ENCODE measurements around the gene PODNL1.
"Not testable (repeated sequence)": the region's sequence is repeated elsewhere in the genome, so short reads cannot be mapped to it uniquely, and the experiment has no call there.

The PODNL1 gene

DNA sequence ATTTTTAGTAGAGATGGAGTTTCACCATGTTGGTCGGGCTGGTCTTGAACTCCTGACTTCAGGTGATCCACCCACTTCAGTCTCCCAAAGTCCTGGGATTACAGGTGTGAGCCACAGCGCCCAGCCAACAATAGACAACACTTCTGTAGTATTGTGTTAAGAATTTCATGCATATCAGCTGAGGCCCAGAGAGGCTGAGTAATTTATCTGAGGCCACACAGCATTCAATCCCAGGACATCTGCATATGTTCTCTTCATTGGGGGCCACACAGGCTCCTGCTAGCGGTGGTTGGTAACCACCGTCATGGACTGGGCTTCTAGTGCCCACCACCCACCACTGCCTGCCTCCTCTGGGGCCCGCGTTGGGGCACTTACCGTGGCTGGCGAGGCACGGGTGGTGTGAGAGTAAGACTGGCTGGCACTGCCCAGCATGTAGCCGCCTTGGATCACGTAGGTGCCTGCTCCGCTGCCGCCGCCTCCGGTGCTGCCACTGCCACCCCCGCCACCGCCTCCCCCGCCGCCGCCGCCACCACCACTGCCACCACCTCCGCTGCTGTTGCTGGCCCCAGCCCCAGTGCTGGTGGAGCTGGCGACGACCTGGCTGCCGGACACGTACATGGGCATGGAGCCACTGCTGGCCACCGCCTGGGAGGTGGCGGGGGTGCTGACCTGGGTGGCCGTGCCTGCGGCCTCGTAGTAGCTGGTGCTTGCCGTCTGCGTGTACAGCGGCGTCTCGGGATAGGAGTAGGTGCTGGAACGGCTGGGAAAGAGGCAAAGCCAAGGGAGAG, 34.3 kb upstream of the PODNL1 start:
- no peak for DNase-seq (ENCODE audit: low read depth)

DNA sequence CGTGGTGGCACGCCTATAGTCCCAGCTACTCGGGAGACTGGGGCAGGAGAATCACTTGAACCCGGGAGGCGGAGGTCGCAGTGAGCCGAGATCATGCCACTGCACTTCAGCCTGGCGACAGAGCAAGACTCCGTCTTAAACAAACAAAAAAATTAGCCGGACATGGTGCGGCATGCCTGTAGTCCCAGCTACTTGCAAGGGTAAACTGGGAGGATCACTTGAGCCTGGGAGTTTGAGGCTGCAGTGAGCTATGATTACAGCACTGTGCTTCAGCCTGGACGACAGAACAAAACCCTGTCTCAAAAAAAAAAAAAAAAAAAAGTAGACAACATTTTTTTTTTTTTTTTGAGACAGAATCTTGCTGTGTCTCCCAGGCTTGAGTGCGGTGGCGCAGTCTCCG, 33.7 kb upstream of the PODNL1 start:
- not testable (repeated sequence) for DNase-seq (ENCODE audit: low read depth)

- no peak for DNase-seq (ENCODE audit: low read depth)
These were observed 31.7 kb upstream of the PODNL1 start for GRCh38 chr19:13969897-13970296.

DNA sequence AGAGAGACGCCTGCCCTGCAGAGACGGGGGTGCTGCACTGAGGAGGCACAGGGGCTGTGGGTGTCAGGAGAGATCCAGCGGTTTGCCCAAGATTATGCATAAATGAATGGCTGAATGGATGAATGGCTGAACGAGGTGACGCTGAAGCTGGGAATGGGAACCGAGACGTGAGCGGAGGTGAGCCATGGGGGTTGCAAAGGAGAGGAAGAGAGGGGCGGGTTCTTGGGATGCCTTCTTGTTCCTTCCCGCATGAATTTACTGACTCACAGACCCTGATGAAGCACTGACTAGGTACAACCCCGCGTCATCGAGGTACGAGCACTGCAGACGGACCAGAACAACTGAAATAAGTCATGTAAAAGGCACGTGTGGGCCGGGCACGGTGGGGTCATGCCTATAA, 30.8 kb upstream of the PODNL1 start:
- DNase-seq (ENCODE audit: low read depth): no peak

GRCh38 chr19:13968383-13968935, 30.2 kb upstream of the PODNL1 start:
- DNase-seq (ENCODE audit: low read depth): no peak

DNA sequence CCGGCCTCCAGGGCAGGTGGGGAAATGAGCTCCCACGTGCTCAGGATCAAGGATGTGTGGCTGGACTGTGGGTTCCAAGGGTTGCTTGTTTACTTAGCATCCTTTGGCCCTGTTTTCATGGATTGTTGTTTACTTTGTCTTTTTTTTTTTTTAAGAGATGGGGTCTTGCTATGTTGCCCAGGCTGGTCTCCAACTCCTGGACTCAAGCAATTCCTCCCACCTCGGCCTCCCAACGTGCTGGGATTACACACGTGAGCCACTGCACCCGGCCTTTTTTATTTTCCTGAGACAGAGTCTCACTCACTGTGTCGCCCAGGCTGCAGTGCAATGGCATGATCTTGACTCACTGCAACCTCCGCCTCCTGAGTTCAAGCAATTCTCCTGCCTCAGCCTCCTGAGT, 29.0 kb upstream of the PODNL1 start:
- DNase-seq (ENCODE audit: low read depth): not testable (repeated sequence)

DNA sequence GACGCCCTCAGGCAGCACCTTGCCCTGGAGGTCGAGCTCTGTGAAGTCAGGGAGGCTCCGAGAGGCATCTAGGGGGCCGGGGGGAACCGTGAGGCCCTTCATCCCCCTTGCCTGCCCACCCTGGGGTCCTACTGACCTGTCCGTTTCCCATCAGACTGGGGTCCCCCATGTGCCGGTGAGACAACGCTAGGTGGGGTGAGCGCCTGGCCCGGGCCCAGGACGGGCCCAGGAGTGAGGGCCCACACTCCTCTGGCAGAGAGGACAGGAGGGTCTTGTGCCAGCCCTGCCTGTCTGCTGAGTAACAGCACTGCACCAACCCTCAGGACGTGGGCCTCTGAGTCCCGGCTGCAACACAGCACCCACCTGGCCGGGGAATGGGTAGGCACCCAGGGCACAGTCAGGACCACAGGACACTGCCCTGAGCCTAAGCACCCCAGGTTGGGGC, 28.5 kb upstream of the PODNL1 start:
- DNase-seq (ENCODE audit: low read depth): no peak

DNA sequence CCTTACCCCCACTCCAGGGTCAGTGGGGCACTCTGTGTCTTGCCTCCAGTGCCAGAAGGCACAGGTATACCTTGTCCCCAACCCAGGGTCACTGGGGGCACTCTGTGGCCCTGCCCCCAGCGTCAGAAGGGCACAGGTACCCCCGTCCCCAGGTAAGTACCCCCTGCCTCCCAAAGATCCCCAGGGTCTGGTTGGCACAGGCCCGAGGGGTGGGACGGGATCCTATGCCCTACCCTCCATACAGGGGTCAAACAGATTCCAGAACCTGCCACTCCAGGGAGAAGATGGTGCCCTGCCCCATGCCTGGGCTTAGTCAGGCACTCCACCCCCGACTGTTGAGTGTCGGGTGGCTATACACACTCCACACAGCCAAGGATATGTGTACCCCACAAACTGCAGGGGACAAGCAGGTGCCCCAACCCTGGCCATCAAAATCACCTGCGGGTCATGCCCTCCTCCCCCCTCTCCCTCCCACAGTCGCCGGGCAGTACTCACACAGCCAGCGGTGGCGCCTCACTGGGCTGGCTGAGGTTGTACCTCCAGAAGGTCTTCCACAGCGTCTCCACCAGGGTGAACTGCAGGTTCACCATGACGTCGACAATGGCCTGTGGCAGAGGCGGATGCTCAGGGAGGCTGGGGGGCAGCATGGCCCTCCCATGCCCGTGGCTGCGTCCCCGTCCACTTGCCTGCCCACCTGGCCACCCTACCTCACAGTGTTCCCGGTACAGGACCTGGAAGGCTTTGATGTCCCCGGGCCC, 27.9 kb upstream of the PODNL1 start:
- DNase-seq (ENCODE audit: low read depth): no peak

DNA sequence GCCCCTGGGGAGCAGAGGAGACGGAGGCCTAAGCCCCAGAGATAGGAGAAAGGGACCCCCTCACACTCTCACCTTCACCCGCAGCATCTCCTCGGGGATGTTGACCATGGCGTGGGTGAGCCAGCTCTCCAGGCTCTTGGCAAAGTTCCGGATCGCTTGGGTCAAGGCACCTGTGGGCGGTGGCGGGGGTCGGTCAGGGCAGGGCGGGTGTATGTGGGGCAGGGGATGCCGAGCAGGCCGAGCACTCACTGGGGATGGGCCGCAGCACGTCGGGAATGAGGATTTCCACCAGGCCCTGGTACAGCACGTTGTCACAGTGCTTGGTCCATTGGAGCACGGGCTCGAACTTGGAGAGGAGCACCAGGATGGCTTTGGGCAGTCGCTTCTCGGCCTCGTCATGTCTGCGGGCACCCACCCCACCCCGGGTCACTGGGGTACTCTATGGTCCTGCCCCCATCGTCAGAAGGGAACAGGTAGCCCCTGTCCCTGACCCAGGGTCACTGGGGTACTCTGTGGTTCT, 27.2 kb upstream of the PODNL1 start:
- DNase-seq (ENCODE audit: low read depth): no peak

- no peak for DNase-seq (ENCODE audit: low read depth)
These were observed 26.6 kb upstream of the PODNL1 start for GRCh38 chr19:13964776-13965175.

DNA sequence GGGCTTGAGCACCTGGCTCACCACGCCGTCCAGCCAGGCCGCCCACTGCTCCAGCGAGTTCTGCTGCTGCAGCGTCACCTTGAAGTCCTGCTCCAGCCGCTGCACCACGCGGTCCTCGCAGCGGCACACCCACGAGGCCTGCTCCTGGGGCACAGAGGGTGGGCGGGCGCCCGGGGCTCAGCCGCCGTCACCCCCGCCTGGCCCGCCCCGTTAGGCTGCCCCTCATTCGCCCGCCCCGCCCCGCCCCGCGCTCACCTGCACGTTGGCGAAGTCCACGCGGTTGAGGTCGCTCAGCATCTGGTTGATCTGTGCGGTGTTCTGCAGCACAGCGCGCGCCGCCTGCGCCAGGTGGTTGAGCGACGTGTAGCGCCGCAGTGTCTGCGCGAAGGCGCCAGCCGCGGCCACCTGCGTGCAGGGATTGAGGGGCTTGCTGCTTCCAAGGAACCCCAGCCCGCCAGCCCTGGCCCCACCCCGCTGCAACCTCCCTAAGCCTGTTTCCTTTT, 25.4 kb upstream of the PODNL1 start:
- no peak for DNase-seq (ENCODE audit: low read depth)

DNA sequence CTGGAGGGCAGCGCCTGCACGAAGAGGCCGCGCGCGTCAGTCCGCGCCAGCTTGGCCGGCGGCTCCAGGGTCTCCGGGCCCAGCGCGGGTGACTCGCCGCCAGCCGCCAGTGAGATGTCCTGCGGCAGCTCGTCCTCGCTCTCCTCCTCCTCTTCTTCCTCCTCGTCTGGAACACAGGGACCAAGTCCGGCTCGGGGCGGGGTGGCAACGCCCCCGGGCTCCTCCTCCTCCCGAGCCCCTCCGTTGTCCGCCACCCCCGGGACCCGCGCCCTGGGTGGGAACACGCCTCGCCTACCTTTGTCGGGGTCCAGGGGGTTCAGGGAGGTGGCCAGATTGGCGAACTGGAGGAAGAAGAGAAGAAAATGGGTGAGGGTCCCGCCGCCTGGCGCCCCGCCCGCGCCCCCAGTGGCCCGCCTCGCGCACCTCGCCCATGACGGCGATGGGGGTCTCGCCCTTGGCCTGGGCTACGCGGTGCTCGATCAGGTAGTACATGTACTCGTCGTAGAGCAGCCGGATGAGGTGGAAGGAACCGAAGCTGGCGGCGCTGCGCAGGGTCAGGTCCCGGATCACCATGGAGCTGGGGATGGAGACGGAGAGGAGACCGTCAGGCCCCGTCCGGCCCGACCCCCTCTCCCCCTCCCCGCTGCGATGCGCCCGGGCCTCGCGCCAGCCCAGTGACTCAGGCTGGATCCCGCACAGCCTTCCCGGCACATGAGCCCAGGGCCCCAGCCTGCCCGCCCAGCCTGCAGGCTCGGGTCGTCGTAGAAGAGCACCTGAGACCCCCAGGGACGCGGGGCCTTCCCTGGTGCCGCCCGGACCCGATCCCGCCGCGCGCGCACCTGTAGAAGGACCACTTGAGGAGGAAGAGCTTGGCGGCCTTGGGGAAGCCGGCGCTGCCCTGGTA, 24.7 kb upstream of the PODNL1 start:
- no peak for DNase-seq (ENCODE audit: low read depth)

DNA sequence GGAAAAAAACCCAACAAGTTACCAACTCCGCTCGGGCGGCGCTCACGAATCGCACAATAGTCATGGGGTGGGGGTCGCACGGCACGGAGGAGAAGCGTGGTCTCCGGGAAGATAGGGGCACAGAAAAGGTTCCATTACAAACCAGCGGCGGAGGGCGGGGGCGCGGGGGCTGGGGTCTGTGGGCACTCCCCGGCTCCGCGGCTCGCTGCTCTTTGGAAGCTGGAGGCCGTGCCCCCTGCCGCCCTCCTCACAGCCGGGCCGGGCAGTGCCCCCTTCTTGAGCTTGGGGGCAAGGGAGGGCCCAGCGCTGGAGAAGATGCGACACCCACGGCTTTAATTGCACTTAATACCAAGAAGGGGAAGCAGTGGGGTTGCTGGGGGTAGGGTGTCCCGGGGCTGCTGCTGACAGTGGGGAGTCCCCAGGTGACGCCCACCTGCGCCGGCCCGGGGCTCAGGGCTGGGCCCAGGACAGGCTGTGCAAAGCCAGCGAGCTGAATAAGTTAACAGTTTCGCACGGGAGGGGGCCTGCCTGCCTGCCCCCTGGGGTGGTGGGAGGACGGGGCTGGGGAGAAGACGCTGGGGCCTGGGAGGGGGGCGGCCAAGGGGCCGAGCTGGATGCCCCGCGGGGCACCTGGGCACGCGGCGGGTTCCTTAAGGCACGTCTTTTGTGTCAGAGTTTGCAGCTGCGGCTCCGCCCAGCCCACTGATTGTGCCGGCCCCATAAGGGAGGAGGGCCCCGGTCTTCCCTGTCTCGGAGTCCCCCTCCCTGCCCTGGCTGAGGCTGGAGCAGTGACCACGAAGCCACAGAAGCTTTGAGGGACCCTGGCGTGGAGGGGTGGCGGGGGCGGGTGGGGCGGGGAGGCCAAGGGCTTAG, 23.8 kb upstream of the PODNL1 start:
- DNase-seq (ENCODE audit: low read depth): no peak

DNA sequence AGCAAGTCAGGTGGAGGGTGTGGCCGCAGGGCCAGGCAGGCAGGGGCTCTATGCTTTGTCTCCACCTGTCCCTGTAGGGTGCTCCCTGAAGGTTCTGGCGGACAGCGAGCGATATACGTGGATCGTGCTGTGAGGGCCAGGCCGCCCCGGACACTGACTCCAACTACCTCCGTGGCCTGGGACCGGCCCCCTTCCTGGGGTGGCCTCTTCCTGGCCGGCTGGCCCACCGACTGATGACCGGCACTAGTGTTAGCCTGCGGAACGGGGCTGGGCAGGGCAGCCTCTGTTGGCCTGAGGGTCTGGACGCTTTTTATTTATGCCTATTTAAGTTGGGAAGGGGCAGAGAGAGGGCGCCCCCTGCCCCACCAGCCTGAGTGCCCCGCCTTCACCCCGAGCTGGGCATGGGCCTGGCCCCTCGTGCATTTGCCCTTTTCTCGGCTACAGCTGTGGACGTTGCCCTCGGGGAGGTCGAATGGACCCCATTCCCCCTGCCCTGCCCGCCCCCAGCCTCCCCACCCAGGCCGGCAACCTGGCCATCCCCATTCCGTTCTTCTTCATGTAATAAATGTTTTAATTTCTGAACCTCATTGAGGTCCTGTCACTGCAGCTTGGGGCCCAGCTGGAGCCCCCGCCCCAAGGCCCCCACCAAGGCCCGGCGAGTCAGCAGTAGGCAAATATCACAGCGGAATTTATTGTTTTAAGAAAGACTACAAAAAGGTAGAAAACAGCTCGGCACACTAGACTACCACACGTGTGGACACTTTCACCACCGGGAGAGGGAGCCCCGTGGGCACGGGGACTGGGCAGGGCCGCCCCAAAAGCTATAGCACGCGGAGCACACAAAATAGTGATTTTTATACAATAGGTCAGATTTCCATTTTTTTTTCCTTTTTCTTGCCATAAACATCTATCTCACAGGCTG, 22.9 kb upstream of the PODNL1 start:
- DNase-seq (ENCODE audit: low read depth): no peak

GRCh38 chr19:13959962-13960862, 22.0 kb upstream of the PODNL1 start:
- DNase-seq (ENCODE audit: low read depth): no peak

DNA sequence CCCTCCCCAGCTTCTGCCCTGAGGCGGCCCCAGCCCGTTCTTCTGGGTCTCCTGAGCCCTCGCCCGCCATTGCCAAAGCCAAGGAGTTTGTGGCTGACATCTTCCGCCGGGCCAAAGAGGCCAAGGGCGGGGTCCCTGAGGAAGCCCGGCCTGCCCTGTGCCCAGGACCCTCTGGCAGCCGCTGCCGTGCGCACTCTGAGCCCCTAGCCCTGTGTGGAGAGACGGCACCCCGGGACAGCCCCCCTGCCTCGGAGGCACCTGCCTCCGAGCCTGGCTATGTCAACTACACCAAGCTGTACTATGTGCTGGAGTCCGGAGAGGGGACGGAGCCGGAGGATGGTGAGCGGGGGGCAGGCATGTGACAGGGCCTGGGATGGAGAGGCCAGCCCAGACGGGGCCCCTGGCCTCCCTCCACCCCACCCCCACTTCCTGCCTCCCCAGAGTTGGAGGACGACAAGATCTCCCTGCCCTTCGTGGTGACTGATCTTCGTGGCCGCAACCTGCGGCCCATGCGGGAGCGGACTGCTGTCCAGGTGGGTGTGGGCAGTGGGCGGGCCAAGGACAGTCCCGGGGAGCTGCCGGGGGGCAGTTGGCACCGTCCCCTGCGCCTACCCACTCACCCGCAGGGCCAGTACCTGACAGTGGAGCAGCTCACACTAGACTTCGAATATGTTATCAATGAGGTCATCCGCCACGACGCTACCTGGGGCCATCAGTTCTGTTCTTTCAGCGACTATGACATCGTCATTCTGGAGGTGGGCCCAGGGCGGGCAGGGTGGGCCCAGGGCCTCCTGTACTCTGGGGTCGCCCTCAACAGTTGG, 21.1 kb upstream of the PODNL1 start:
- no peak for DNase-seq (ENCODE audit: low read depth)

DNA sequence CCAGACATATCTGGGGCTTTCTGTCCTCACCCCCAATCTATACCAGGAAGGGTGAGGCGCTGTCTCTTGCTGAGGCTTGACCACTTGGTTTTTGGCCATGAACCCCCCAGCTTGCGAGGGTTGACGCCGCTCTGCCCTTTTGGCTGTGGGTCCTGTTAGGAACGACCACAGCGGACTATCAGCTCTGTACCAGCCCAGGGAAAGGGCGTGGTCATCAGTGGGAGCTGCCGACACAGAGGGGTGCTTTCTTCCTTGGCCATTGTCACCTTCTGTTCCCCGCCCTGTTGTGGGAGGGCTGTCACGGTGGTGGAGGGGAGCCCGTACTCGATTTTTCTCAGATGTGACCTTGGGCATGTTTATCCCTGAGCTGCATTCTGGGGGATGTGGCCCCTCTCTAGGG, 19.8 kb upstream of the PODNL1 start:
- DNase-seq (ENCODE audit: low read depth): no peak

GRCh38 chr19:13957051-13957450, 18.8 kb upstream of the PODNL1 start:
- DNase-seq (ENCODE audit: low read depth): no peak
